Trophoblast cell (in vitro differentiated cells and primary cell): ENCODE data around the gene SPRED3.
A peak's percentile ranks its signal among the peaks of the same experiment; 100 is the strongest.

Source experiments
- DNase-seq, 2 donors: peaks; one replicate each; pipeline ENCODE4 v3.0.0-alpha.2; 2016
- H2AFZ ChIP-seq: 2 replicates; pipeline ENCODE4 v1.6.1; 2013; ENCODE audit warnings: low read length, moderate library complexity, mild to moderate bottlenecking; ENCODE audit not compliant: insufficient read depth, poor library complexity
- H2AK5ac ChIP-seq: 2 replicates; pipeline ENCODE4 v1.6.1; 2013; ENCODE audit warnings: mild to moderate bottlenecking, low read length
- H2BK120ac ChIP-seq: 2 replicates; pipeline ENCODE4 v1.6.1; 2013; ENCODE audit warnings: low read length, mild to moderate bottlenecking, moderate library complexity; ENCODE audit not compliant: insufficient read depth, poor library complexity
- H2BK12ac ChIP-seq: 2 replicates; pipeline ENCODE4 v1.6.1; 2013; ENCODE audit warnings: mild to moderate bottlenecking, low read length, moderate library complexity
- H2BK5ac ChIP-seq: 2 replicates; pipeline ENCODE4 v1.6.1; 2013; ENCODE audit warnings: low read length, low read depth, moderate library complexity, mild to moderate bottlenecking; ENCODE audit not compliant: poor library complexity
- H3K14ac ChIP-seq: 2 replicates; pipeline ENCODE4 v1.6.1; 2013; ENCODE audit warnings: mild to moderate bottlenecking, low read length
- H3K18ac ChIP-seq: 2 replicates; pipeline ENCODE4 v1.6.1; 2013; ENCODE audit warnings: mild to moderate bottlenecking, low read length
- H3K23ac ChIP-seq: 2 replicates; pipeline ENCODE4 v1.6.1; 2013; ENCODE audit warnings: low read length
- H3K27ac ChIP-seq: 2 replicates; pipeline ENCODE4 v1.5.1; 2013; ENCODE audit warnings: low read depth, mild to moderate bottlenecking, inconsistent platforms, low read length, moderate library complexity
- H3K27me3 ChIP-seq: 2 replicates; pipeline ENCODE4 v1.6.1; 2013; ENCODE audit warnings: inconsistent platforms, mild to moderate bottlenecking, low read length, moderate library complexity; ENCODE audit not compliant: insufficient read depth
- H3K36me3 ChIP-seq, 2 experiments: 1 replicate in 1 of 2; 2 replicates in 1 of 2; pipeline ENCODE4 v1.6.1; 2013; ENCODE audit warnings: low read length in 2 of 2, mild to moderate bottlenecking in 2 of 2, moderate library complexity in 1 of 2; ENCODE audit not compliant: insufficient read depth in 2 of 2, control insufficient read depth in 1 of 2
- H3K4ac ChIP-seq: 2 replicates; pipeline ENCODE4 v1.6.1; 2013; ENCODE audit warnings: low read depth, mild to moderate bottlenecking, low read length, moderate library complexity
- H3K4me1 ChIP-seq, 2 experiments: 1 replicate in 1 of 2; 2 replicates in 1 of 2; pipeline ENCODE4 v1.6.1; 2013; ENCODE audit warnings: low read length in 2 of 2, mild to moderate bottlenecking in 2 of 2, moderate library complexity in 1 of 2; ENCODE audit not compliant: insufficient read depth in 2 of 2, control insufficient read depth in 1 of 2
- H3K4me2 ChIP-seq: 2 replicates; pipeline ENCODE4 v1.6.1; 2013; ENCODE audit warnings: inconsistent platforms, mild to moderate bottlenecking, low read length, moderate library complexity
- H3K4me3 ChIP-seq: 2 replicates; pipeline ENCODE4 v1.5.1; 2013; ENCODE audit warnings: mild to moderate bottlenecking, low read depth, low read length, inconsistent platforms
- H3K79me1 ChIP-seq: one replicate; pipeline ENCODE4 v1.6.1; 2013; ENCODE audit warnings: low read length
- H3K79me2 ChIP-seq: 2 replicates; pipeline ENCODE4 v1.6.1; 2013; ENCODE audit warnings: low read length, mild to moderate bottlenecking; ENCODE audit not compliant: control insufficient read depth, insufficient read depth, poor library complexity
- H3K9ac ChIP-seq: 2 replicates; pipeline ENCODE4 v1.6.1; 2013; ENCODE audit warnings: mild to moderate bottlenecking, low read length
- H3K9me3 ChIP-seq: 2 replicates; pipeline ENCODE4 v1.6.1; 2013; ENCODE audit warnings: low read depth, mild to moderate bottlenecking, control low read depth, inconsistent platforms, low read length; ENCODE audit not compliant: insufficient read depth
- H4K12ac ChIP-seq: 2 replicates; pipeline ENCODE4 v1.6.1; 2013; ENCODE audit warnings: low read depth, mild to moderate bottlenecking, low read length, moderate library complexity
- H4K8ac ChIP-seq: 2 replicates; pipeline ENCODE4 v1.6.1; 2013; ENCODE audit warnings: low read depth, mild to moderate bottlenecking, low read length, moderate library complexity
- H4K91ac ChIP-seq: one replicate; pipeline ENCODE4 v1.6.1; 2013; ENCODE audit warnings: low read depth, mild to moderate bottlenecking, low read length, moderate library complexity
- WGBS: extraction: QIAGEN DNeasy Blood & Tissue Kit; methylation state at CpG from one replicate; pipeline ENCODE4 v1.1.7; 2013; ENCODE audit warnings: missing lambda C conversion rate; ENCODE audit not compliant: insufficient read length, insufficient coverage; ENCODE audit errors: extremely low coverage; 5-methylcytosine and 5-hydroxymethylcytosine counted together

Gene SPRED3

GRCh38 chr19:38383743-38384142 is 4.8 kb upstream of the SPRED3 start:
- no peak overlapping the region for H3K4me2 ChIP-seq
- peaks cover 66 to 71% of the 10 kb centered on the region in 2 experiments for H3K36me3 ChIP-seq
- no peak overlapping the region for H2AFZ ChIP-seq
- H3K27ac ChIP-seq, result no peak overlapping the region
- H2AK5ac ChIP-seq, result no peak overlapping the region
- H4K12ac ChIP-seq, result no peak overlapping the region
- no peaks in the 10 kb centered on the region for H3K27me3 ChIP-seq
- no peak overlapping the region for H3K23ac ChIP-seq
- H3K4me1 ChIP-seq, result peaks cover 13 to 15% of the 10 kb centered on the region in 2 experiments
- H2BK12ac ChIP-seq, result no peak overlapping the region
- no peak for DNase-seq
- H2BK120ac ChIP-seq, result no peak overlapping the region
- H3K4me3 ChIP-seq, result no peak overlapping the region
- no peak overlapping the region for H2BK5ac ChIP-seq
- H3K18ac ChIP-seq, result no peak overlapping the region
- no peaks in the 10 kb centered on the region for H3K79me2 ChIP-seq
- peaks cover 6% of the 10 kb centered on the region for H3K79me1 ChIP-seq
- H3K4ac ChIP-seq, result no peak overlapping the region
- no peaks in the 10 kb centered on the region for H3K9me3 ChIP-seq
- H3K14ac ChIP-seq, result no peak overlapping the region
- no peak overlapping the region for H4K8ac ChIP-seq
- WGBS, result no CpG with 5 or more reads among the region's 2 CpGs
- no peak overlapping the region for H4K91ac ChIP-seq
- H3K9ac ChIP-seq, result no peak overlapping the region

GRCh38 chr19:38384209-38385027 is 4.1 kb upstream of the SPRED3 start:
- Histone ChIP-seq H2AFZ (no peak overlapping the region), H3K27ac (no peak overlapping the region), H3K4me1 (peaks cover 19 to 21% of the 10 kb centered on the region in 2 experiments), H3K9ac (no peak overlapping the region), H3K27me3 (no peaks in the 10 kb centered on the region), H3K9me3 (no peaks in the 10 kb centered on the region), H4K91ac (no peak overlapping the region), H4K12ac (no peak overlapping the region), H3K79me2 (no peaks in the 10 kb centered on the region), H3K4me3 (no peak overlapping the region), H3K14ac (no peak overlapping the region), H2BK12ac (no peak overlapping the region), H3K4ac (no peak overlapping the region), H2AK5ac (no peak overlapping the region), H2BK5ac (no peak overlapping the region), H3K18ac (no peak overlapping the region), H3K36me3 (peaks cover 60 to 66% of the 10 kb centered on the region in 2 experiments), H3K23ac (no peak overlapping the region), H4K8ac (no peak overlapping the region), H2BK120ac (no peak overlapping the region), H3K79me1 (peaks cover 8% of the 10 kb centered on the region), H3K4me2 (no peak overlapping the region)
- DNase-seq, result peak in 1 of 2 donors; percentile 39
- WGBS, result no CpG with 5 or more reads among the region's 10 CpGs

- Histone ChIP-seq H2BK120ac (no peak overlapping the region), H2AFZ (no peak overlapping the region), H3K36me3 (peaks cover 55 to 60% of the 10 kb centered on the region in 2 experiments), H2BK5ac (no peak overlapping the region), H3K18ac (no peak overlapping the region), H3K14ac (no peak overlapping the region), H3K4me1 (peaks cover 19 to 21% of the 10 kb centered on the region in 2 experiments), H3K4me3 (no peak overlapping the region), H3K23ac (no peak overlapping the region), H3K4me2 (no peak overlapping the region), H2BK12ac (no peak overlapping the region), H2AK5ac (no peak overlapping the region), H3K27ac (no peak overlapping the region), H3K4ac (no peak overlapping the region), H4K12ac (no peak overlapping the region), H3K79me2 (no peaks in the 10 kb centered on the region), H4K91ac (no peak overlapping the region), H3K9ac (no peak overlapping the region), H3K79me1 (peaks cover 8% of the 10 kb centered on the region), H4K8ac (no peak overlapping the region), H3K27me3 (no peaks in the 10 kb centered on the region), H3K9me3 (no peaks in the 10 kb centered on the region)
- no peak for DNase-seq
- WGBS, result no CpG with 5 or more reads among the region's 40 CpGs
Observed at GRCh38 chr19:38385057-38385803, 3.3 kb upstream of the SPRED3 start.

GRCh38 chr19:38385804-38386257 is 2.7 kb upstream of the SPRED3 start:
- Histone ChIP-seq H3K4me3 (no peak overlapping the region), H3K4me1 (peaks cover 19 to 21% of the 10 kb centered on the region in 2 experiments), H2AK5ac (no peak overlapping the region), H3K36me3 (peaks cover 49 to 54% of the 10 kb centered on the region in 2 experiments), H3K9ac (no peak overlapping the region), H2BK120ac (no peak overlapping the region), H2BK12ac (no peak overlapping the region), H3K79me1 (peaks cover 8% of the 10 kb centered on the region), H3K27ac (no peak overlapping the region), H3K4me2 (no peak overlapping the region), H3K79me2 (no peaks in the 10 kb centered on the region), H3K14ac (no peak overlapping the region), H3K27me3 (no peaks in the 10 kb centered on the region), H3K9me3 (no peaks in the 10 kb centered on the region), H2AFZ (no peak overlapping the region), H3K4ac (no peak overlapping the region), H4K12ac (no peak overlapping the region), H3K18ac (no peak overlapping the region), H3K23ac (no peak overlapping the region), H2BK5ac (no peak overlapping the region), H4K8ac (no peak overlapping the region), H4K91ac (no peak overlapping the region)
- no peak for DNase-seq
- no CpG with 5 or more reads among the region's 40 CpGs for WGBS
